OCI-LY3 (cell line): ENCODE measurements around the gene SUGP2.

Experiments
- EZH2phosphoT487 ChIP-seq: fragments of 200-600 bp; shearing (Covaris generic); IDR thresholded peaks from 2 replicates; pipeline ENCODE4 v1.6.1; 2018; ENCODE audit warnings: antibody characterized with exemption, mixed run types, low read depth
- TF ChIP-seq, protein P1 (sequence below): fragments of 200-600, 300-600 bp; sonication (generic); IDR thresholded peaks from 2 replicates; pipeline ENCODE4 v1.5.1; 2014; ENCODE audit warnings: antibody characterized with exemption, low read length, low read depth

GRCh38 chr19:18990128-18990708, 43.1 kb downstream of the SUGP2 start:
- TF ChIP-seq, protein P1, sequence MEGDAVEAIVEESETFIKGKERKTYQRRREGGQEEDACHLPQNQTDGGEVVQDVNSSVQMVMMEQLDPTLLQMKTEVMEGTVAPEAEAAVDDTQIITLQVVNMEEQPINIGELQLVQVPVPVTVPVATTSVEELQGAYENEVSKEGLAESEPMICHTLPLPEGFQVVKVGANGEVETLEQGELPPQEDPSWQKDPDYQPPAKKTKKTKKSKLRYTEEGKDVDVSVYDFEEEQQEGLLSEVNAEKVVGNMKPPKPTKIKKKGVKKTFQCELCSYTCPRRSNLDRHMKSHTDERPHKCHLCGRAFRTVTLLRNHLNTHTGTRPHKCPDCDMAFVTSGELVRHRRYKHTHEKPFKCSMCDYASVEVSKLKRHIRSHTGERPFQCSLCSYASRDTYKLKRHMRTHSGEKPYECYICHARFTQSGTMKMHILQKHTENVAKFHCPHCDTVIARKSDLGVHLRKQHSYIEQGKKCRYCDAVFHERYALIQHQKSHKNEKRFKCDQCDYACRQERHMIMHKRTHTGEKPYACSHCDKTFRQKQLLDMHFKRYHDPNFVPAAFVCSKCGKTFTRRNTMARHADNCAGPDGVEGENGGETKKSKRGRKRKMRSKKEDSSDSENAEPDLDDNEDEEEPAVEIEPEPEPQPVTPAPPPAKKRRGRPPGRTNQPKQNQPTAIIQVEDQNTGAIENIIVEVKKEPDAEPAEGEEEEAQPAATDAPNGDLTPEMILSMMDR = no peak
- TF ChIP-seq EZH2phosphoT487 = no peak
